Esophagus squamous epithelium (tissue), 5 donors: ENCODE data around the gene IGSF22. TPM values are rescaled to one million over a fixed set of nuclear protein-coding genes. Genes with fewer than 3 reads are reported as not detected.

Source experiments
- DNase-seq: peaks from one replicate; lab custom pipeline; 2025; lab: John Stamatoyannopoulos, UW
- H3K27ac ChIP-seq, 4 donors: fragments of 200-600 bp; sonication (generic); one replicate each; pipeline ENCODE4 v1.5.1; 2016 to 2019; ENCODE audit warnings: mild to moderate bottlenecking in 1 of 4
- H3K27me3 ChIP-seq, 4 donors: fragments of 200-600 bp; sonication (generic); 1 replicate in 3 of 4; 2 replicates in 1 of 4; pipeline versions ENCODE4 v1.5.1 to v1.6.0; 2017 to 2021; ENCODE audit warnings: antibody characterized with exemption in 1 of 4
- H3K36me3 ChIP-seq, 3 donors: fragments of 200-600 bp; sonication (generic); one replicate each; pipeline ENCODE4 v1.5.1; 2016 to 2019
- H3K4me1 ChIP-seq, 3 donors: fragments of 200-600 bp; sonication (generic); one replicate each; pipeline ENCODE4 v1.5.1; 2017 to 2019
- H3K4me3 ChIP-seq, 4 donors: fragments of 200-600 bp; sonication (generic); 1 replicate in 3 of 4; 2 replicates in 1 of 4; pipeline ENCODE4 v1.5.1; 2016 to 2019; ENCODE audit warnings: mild to moderate bottlenecking in 2 of 4, moderate library complexity in 1 of 4
- H3K9me3 ChIP-seq, 3 donors: fragments of 200-600 bp; sonication (generic); one replicate each; pipeline ENCODE4 v1.5.1; 2016 to 2019
- POLR2A ChIP-seq, 4 donors: fragments of 450-650 bp; IDR thresholded peaks; one replicate each; pipeline ENCODE4 v1.6.1; 2017; ENCODE audit warnings: antibody characterized with exemption in 4 of 4, mild to moderate bottlenecking in 4 of 4, moderate library complexity in 3 of 4
- WGBS, 2 donors: methylation state at CpG; one replicate each; pipeline ENCODE4 v1.1.5; 2018; 5-methylcytosine and 5-hydroxymethylcytosine counted together
- intact Hi-C: fragments of 100-400 bp; cut with DNase I; formaldehyde crosslinking; loops from one replicate; pipeline ENCODE4 v1.15.0; 2022
- total RNA-seq, 4 donors: library from RNA; depleted of rRNA; stranded (reverse); fragments of >200 nt; gene quantifications; one replicate each; pipeline ENCODE4 v1.1.0, GENCODE V29; 2016
- TF ChIP-seq, protein P1 (sequence below), 6 experiments: fragments of 450-650 bp in 4 of 6; fragments of 200-600 bp in 2 of 6; sonication (generic) in 2 of 6; IDR thresholded peaks; one replicate each; pipeline ENCODE4 v1.5.1; 2016 to 2019; ENCODE audit warnings: antibody characterized with exemption in 6 of 6, mild to moderate bottlenecking in 4 of 6, moderate library complexity in 4 of 6
- donor health status: DM: yes; HTN: yes; CAD: no.

Gene IGSF22
- total RNA-seq, 4 donors from 2014 or later = under 0.01 TPM; not detected in 3

- Histone ChIP-seq H3K27me3 (peaks cover 0 to 22% (median 0%) of the 10 kb centered on the region in 4 donors), H3K36me3 (no peaks in the 10 kb centered on the region), H3K9me3 (no peaks in the 10 kb centered on the region), H3K27ac (no peak overlapping the region), H3K4me1 (no peaks in the 10 kb centered on the region), H3K4me3 (no peak overlapping the region)
- intact Hi-C loops = no loop called here
- WGBS, 2 donors = 77 to 79% methylated on average over 13 of the region's 13 CpGs
- no peak for DNase-seq
- TF ChIP-seq, protein P1, sequence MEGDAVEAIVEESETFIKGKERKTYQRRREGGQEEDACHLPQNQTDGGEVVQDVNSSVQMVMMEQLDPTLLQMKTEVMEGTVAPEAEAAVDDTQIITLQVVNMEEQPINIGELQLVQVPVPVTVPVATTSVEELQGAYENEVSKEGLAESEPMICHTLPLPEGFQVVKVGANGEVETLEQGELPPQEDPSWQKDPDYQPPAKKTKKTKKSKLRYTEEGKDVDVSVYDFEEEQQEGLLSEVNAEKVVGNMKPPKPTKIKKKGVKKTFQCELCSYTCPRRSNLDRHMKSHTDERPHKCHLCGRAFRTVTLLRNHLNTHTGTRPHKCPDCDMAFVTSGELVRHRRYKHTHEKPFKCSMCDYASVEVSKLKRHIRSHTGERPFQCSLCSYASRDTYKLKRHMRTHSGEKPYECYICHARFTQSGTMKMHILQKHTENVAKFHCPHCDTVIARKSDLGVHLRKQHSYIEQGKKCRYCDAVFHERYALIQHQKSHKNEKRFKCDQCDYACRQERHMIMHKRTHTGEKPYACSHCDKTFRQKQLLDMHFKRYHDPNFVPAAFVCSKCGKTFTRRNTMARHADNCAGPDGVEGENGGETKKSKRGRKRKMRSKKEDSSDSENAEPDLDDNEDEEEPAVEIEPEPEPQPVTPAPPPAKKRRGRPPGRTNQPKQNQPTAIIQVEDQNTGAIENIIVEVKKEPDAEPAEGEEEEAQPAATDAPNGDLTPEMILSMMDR (IDR thresholded peaks at IDR 0.05) = no peak
- TF ChIP-seq POLR2A (IDR thresholded peaks at IDR 0.05) = no peak
These were observed 45.5 kb upstream of the IGSF22 start for GRCh38 chr11:18771266-18772035.

- no peak for TF ChIP-seq POLR2A (IDR thresholded peaks at IDR 0.05)
- TF ChIP-seq, protein P1 (IDR thresholded peaks at IDR 0.05) = no peak
- intact Hi-C loops = no loop called here
- no peaks in the 10 kb centered on the region for H3K4me1 ChIP-seq
- H3K27ac ChIP-seq = no peak overlapping the region
- 57 to 70% methylated on average over 5 to 6 of the region's 11 CpGs for WGBS, 2 donors
- no peak for DNase-seq
- H3K36me3 ChIP-seq = no peaks in the 10 kb centered on the region
- peaks cover 0 to 23% (median 0%) of the 10 kb centered on the region in 4 donors for H3K27me3 ChIP-seq
- no peaks in the 10 kb centered on the region for H3K9me3 ChIP-seq
- no peak overlapping the region for H3K4me3 ChIP-seq
These were observed 44.6 kb upstream of the IGSF22 start for GRCh38 chr11:18770479-18771125.

GRCh38 chr11:18769802-18770456 lies 43.9 kb upstream of the IGSF22 start:
- Histone ChIP-seq H3K9me3 (no peaks in the 10 kb centered on the region), H3K27ac (no peak overlapping the region), H3K36me3 (no peaks in the 10 kb centered on the region), H3K4me1 (no peaks in the 10 kb centered on the region), H3K27me3 (peaks cover 0 to 29% (median 0%) of the 10 kb centered on the region in 4 donors), H3K4me3 (no peak overlapping the region)
- no peak for TF ChIP-seq POLR2A (IDR thresholded peaks at IDR 0.05)
- TF ChIP-seq, protein P1 (IDR thresholded peaks at IDR 0.05) = no peak
- 45 to 51% methylated on average over 5 to 8 of the region's 8 CpGs for WGBS, 2 donors
- no peak for DNase-seq
- intact Hi-C loops = no loop called here

- Histone ChIP-seq H3K27me3 (peaks cover 0 to 29% (median 0%) of the 10 kb centered on the region in 4 donors), H3K9me3 (no peaks in the 10 kb centered on the region), H3K4me1 (peaks cover 0 to 4% (median 0%) of the 10 kb centered on the region in 3 donors), H3K4me3 (no peak overlapping the region), H3K27ac (no peak overlapping the region), H3K36me3 (no peaks in the 10 kb centered on the region)
- intact Hi-C loops = no loop called here
- no peak for TF ChIP-seq POLR2A (IDR thresholded peaks at IDR 0.05)
- TF ChIP-seq, protein P1 (IDR thresholded peaks at IDR 0.05) = no peak
- no peak for DNase-seq
- WGBS, 2 donors = 76 to 77% methylated on average over 3 to 5 of the region's 5 CpGs
These were observed 43.0 kb upstream of the IGSF22 start for GRCh38 chr11:18768978-18769377.
